Stimulated activated CD8-positive, alpha-beta memory T cell treated with anti-CD3 and anti-CD28 coated beads, Interleukin-12 subunit alpha, Interleukin-12 subunit beta, amount 100 ng/mL, for 24 hours (primary cell): ENCODE measurements around the gene PTPRH.
A peak's percentile ranks its signal among the peaks of the same experiment; 100 is the strongest.
"Not testable (repeated sequence)": the region's sequence is repeated elsewhere in the genome, so short reads cannot be mapped to it uniquely, and the experiment has no call there.

Experiments used
- DNase-seq: peaks from one replicate; pipeline ENCODE4 v3.0.0-alpha.2; 2020; ENCODE audit errors: extremely low read depth

Gene PTPRH

DNA sequence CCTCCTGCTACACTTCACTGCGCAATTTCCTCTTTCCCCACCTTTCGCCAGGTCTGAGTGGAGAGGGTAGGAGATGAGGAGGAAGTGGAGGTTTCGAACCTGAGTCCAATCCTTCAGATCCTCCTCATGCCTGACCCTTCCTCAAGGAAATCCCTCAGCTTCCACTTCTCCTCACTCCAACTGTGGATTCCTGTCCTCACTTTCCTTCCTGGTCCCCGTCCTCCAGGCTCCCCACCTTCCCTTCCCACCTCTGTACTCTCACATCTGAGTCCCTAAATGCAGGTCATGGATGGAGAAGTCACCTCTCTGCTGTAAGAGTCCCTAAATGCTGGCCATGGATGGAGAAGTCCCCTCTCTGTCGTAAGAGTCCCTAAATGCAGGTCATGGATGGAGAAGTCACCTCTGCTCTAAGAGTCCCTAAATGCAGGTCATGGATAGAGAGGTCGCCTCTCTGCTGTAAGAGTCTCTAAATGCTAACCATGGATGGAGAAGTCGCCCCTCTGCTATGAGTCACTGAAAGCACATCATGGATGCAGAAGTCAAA lies 16.2 kb upstream of the PTPRH start:
- DNase-seq: no peak

DNA sequence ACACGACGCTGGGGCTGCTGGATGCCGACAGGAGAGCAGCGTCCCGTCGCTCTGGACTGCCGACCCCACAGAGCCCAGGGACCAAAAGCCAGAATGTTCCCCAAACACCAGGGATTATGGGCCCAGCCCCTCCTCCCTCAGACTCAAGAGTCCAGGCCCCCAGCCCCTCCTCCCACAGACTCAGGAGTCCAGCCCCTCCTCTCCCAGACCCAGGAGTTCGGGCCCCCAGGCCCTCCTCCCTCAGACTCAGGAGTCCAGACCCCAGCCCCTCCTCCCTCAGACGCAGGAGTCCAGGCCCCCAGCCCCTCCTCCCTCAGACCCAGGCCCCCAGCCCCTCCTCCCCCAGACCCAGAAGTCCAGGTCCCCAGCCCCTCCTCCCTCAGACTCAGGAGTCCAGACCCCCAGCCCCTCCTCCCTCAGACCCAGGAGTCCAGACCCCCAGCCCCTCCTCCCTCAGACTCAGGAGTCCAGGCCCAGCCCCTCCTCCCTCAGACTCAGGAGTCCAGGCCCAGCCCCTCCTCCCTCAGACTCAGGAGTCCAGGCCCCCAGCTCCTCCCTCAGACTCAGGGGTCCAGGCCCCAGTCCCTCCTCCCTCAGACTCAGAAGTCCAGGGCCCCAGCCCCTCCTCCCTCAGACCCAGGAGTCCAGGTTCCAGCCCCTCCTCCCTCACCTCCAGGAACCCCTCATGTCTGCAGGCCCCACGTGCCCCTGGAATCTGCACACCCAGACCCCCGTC lies 15.5 kb upstream of the PTPRH start:
- DNase-seq: not testable (repeated sequence)

DNA sequence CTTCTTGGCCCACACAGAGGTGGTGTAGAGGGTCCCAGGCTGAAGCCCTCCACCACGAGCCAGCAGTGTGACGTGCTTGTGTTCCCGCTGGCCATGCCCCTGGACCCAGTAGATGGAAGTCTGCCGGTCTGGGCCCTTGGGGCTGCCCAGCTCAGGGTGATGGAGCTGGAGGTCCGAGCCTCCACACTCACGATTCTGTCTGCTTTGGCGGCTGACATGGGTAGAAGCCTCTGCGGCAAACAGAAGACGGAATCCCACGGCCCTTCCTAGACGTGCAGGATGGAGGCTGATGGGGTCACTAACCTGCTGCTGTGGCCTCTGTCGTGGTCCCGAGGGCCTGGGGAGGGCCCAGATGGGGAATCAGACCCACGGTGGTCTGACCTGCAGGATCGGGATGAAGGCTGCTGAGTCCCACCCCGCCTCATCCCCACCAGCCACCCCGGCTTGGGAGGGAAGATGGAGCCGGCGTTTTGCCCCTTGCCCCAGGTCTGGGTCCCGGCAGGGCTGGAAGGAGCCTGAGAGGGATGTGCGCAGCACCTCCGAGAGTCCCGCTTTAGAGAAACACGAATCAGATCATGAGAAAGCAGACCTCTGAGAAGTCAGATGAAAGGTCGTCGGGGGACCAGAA lies 14.9 kb upstream of the PTPRH start:
- no peak for DNase-seq

DNA sequence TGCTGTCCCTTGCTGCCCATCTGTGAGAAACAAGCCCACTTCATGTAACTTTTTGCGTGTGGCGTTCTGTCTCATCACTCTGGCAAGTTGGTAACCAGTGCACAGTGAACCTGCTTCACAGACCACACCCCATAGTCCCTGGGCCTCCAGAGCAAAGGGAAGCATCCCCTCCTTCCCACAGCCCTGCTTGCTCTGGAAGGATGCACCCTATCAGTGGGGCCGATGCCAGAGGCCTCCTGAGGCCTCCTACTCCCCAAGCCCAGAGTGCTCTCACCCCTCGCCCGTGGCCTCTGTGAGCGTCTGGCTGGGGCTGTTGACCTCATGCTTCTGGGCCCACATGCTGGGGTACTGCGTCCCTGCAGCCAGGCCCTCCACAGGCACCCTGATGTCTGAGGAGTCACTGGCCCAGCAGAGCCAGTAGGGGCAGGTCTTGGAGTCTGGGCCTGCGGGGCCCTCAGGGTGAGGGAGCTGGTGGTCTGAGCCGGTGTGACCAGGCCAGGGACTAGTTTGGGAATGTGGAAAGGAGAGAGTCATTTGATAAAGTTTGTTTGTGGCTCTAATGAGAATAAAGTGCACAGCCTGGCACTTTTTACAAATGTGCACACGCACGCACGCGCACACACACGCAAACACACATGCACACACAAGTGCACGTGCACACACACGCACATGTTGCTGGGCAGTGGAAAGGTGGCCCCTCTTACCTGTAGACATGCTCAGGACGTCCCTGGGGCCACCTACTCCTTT lies 14.2 kb upstream of the PTPRH start:
- no peak for DNase-seq

DNA sequence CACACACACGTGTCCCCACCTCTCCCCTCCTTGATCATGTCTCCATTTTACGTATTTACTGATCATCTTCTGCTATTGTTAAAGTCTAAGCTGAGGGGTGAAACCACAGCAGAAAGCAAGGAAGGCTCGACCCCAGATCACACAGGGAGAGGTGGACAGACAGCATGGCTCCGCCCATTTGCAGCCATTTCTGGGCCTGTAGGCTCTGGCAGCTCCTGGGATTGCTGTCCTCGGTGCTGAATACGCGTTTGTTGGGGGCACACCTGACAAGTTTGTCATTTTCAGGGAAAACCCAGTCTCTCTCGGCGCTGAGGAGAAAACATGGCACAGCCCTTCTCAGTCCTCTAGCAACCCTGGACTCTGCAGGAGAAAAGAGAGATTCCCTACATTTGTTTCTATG lies 11.2 kb upstream of the PTPRH start:
- DNase-seq: no peak

DNA sequence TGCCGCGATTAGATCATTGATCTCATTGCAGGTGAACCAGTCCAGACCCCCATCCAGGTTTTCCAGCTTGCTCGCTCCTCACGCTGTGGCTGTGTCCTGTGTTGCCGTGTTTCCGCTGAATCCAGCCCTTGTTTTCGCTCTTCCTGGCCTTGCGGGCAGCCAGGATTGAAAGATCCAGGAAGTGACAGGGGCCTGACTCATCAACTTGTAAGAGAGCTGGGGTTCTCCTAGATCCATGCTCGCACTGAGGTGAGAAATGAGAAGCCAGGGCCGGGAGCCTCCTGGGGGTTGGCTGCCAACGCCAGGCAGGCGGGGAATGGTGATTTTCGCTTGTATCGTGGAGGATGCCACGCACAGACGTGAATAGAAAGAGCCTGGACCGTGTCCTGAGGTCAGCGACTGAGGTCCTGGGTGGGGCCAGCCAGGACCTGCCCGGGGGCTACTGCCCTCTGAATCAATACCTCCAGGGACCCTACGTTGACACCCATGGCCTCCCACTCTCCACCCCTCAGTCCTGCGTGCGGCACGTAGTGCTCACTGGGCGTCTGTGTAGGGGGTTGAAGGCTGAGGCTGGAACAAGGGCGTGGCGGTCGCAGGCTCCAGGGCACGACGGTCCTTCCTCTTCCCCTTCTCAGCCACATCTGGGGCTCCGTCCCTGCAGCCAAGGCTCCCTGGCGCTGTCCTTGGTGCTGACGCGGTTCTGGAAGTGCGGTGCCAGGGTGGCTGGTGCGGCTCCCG lies 7.3 kb upstream of the PTPRH start:
- peak; percentile 20 for DNase-seq

DNA sequence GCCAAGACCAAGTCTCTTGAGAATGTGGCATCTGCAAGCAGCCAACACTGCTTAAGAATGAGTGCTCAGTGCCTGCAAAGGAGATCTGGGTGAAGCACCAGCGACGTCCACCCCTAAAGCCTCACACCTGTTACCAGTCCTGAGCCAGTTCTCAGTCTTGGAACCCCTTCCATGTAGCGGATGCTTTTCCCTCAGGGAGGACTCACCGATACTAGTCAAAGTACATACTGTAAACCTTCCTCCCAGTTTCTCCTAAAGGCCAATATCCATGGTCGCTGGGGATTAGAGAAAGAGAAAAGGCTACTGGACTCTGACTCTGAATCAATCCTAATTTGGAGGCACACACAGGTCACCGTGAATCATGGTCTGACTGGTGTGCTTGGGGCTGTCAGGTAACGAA lies 4.2 kb upstream of the PTPRH start:
- DNase-seq: no peak

DNA sequence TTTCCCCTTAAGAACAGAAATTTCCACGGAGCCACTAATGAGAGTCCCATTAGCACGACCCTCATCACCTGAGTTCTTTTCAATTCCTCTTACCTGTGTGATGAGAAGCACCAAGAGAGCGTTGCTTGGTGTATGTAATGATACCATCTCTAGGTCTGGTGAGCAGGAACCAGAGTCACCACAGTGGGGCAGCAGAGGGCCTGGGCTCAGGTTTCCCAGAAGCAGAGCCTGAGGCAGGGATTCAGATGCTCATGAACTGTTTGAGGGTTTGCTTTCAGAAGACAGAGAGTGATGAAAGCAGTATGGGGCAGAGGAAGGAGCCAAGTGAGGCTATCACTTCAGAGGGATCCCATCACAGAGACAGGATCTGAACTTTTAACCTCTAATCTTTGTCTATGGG lies 3.1 kb upstream of the PTPRH start:
- DNase-seq: no peak

DNA sequence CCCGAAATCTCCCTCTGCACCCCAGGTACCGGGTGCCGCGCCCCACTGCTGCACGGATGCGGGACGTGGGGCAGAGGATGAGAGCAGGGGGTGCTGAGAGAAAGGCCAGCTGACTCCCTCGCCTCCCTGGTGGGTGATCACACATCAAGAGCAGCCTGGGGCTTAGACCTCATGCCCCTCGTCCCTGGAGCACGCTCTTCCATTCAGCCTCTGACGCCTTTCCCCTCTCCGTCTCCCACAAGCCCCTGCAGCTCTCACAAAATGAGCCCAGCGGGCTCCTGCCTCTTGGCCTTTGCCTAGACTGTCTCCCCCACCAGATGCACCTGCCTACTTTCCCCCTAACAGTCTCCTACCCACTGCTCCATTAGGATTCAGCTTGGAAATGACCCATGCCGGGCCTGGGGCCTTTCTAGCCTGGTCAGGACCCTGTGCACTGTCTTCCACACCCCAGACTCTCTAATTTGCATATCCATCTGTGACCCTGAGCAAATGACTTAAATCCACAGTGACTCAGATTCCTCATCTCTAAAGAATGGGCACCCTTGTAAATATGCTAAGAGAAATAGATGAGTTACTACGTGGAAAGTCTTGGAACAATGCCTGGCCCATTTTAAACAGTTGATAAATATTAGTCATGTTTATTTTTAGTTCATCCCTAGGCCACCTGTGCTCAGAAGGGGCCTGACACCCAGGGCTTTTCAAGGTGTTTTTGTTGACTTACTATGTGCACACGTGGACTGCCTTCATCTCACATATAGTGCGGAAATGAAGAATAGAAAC lies 582 bp upstream of the PTPRH start:
- no peak for DNase-seq

DNA sequence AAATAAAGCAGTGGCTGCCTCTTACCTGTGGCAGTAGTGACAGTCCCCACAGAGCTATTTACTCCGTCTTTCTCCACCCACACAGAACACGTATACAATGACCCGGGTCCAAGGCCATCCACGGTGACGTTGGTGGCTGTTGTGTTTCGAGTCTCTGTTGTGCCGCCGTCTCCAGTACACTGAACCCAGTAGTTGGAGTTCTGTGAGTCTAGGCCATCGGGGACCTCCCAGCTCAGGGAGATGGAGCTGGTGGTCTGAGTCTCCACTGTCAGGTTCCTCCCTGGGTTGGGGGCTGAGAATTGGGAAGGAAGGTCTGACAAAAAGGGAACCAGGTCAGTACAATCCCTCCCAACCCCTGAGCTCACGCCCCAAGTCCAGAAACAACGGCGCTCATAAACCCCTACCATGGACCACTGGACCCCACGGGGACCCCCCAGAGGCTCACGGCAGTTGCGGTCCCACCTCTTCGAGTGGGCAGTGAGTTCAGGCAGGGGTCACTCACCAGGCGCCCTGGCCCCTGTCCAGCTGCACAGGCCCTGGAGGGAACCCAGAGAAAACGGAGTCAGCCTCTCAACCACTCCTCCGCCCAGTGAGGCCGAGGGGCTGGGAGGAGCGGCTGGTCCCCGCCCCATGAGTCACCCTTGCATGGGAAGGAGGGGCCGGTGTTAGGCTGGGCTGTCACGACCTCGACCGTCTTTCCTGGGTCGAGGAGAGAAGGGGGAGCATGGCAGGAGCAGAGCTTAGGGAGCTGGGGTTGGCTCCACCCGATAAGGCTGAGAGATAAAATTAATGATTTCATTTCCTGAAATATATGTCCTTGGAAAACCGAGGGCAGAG lies 2.4 kb downstream of the PTPRH start:
- no peak for DNase-seq

DNA sequence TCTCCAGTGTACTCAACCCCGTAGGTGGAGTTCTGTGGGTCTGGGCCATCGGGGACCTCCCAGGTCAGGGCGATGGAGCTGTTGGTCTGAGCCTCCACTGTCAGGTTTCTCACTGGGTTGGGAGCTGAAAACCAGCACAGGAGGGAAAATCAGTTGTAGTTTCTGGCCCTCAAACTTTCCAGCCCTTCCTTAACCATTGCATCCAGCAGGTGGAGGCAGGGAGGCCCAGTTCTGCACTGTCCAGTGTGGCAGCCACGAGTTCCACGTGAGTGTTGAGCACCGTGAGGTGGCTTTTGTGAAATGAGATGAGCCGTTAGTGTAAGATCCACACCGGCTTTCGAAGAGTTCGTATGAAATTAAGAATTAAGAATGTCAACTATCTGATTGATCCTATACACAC lies 7.1 kb downstream of the PTPRH start:
- DNase-seq: not testable (repeated sequence)

DNA sequence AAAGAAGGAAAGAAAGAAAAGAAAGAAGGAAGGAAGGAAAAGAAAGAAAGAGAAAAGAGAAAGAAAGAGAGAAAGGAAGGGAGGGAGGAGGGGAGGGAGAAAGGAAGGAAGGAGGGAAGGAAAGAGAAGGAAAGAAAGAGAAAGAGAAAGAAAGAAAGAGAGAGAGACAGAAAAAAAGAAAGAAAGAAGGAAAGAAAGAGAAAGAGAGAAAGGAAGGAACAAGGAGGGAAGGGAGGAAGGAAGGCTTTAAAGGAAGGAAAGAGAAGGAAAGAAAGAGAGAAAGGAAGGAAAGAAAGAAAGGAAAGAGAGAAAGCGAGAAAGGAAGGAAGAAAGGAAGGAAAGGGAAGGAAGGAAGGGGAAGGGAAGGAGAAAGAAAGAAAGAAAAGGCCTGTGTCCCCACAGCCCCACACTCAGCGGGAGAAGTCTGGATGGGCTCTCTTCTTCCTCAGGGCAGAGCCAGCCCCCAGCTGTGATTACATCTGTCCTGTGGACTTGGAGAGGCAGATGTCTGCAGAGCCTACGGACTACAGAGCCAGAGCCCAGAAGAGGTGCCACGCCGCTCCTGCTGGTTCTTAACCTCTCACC lies 9.6 kb downstream of the PTPRH start:
- no peak for DNase-seq

DNA sequence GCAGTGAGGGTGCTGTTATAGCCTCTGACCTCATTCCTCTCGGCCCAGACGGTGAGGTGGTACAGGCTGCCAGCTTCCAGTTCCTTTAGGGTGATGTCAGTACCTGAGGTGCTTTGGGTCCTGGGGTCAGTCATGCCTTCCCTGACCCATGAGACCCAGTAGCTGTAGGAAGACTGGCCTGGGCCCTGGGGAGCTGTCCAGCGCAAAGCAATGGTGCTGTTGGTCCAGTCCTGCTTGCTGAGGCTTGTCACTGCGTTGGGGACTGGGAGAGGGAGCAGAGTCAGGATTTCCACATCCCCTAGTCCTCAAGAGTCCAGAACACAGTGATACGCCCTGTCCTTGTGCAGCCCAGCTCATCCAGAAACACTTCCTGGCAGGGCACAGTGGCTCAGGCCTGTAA lies 10.7 kb downstream of the PTPRH start:
- no peak for DNase-seq

DNA sequence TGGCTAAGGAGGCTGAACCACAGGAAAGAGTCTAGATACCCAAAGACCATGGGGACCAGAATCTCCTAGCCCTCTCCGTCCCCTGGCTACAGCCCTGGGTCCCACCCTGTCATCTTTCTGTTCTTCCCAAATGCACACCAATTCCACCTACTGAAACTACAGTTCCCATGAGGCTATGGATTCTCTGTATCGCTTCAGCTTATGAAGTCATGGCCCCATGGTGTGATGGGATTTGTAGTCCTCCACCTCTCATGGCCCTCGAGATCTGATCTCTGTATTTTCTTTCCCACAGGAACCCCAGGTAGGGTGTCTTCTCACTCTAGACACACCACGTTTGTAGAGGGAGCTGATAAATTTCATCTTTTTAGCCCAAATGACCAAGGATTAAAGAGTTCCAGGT lies 11.8 kb downstream of the PTPRH start:
- DNase-seq: no peak

DNA sequence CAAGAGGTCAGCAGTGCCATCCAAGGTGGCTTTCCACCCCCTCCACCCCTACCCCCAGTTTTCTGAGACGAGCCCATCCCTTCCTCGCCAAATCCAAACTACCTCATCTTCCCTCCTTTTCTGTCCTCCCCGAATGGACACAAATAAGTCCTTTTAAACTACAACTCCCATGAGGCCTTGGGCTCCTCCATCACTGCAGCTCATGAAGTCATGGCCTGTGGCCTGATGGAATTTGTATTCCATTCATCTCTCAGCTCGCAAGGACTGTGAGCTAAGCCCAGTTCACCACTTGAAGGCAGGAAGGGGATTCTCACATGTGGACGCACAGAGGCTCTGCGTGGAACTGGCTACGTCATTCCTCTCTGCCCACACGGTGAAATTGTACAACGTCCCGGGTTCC lies 12.5 kb downstream of the PTPRH start:
- no peak for DNase-seq

DNA sequence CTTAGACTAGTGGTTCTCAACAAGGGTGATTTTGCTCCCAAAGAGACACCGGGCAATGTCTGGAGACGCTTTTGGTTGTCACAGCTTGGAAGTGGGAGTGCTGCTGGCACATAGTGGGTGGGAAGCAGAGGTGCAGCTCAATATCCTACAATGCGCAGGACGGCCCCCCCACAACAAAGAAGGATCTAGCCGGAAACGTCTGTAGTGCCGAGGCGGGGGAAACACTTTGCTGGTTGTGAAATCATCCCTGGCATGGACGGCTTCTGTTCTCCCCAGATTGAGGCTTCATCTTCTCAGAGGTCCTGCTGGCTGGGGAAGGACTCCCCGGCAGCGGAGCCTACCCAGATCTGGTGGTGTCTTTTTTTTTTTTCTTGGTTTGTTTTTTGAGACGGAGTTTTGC lies 15.8 kb downstream of the PTPRH start:
- DNase-seq: no peak

DNA sequence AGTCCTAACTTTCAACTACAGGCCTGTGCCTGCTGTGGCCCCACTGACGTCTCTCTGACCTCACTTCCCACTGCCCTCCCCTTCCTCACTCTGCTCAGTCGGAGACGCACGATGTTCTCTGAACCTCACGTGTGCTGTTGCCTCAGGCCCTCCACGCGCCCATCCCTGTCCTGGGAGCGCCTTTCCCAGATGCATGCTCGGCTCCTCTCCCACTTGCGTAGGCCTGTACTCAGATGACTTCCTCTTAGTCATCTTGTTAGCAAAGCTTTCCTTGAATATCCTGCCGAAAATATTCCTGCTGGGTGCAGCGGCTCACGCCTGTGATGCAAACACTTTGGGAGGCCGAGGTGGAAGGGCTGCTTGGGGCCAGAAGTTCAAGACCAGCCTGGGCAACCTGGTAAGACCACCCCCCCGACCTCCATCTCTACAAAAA lies 19.9 kb downstream of the PTPRH start:
- no peak for DNase-seq

DNA sequence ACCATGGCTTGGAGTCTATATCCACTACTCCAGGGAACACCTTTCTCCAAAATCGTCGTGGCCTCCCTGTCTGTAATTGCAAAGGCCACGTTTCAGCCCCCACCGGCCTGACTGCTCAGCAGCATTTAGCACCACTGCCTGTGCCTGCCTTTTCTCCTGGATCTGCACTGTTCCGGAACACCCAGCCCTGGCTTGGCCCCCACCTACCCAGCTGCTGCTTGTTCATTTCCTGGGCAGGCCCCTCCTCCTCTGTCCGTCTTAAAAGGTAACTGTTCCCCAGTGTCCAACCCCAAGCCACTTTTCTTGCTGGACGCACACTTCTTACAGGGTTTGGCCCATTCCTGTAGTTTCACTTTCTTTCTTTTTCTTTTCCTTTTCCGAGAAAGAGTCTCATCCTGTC lies 20.7 kb downstream of the PTPRH start:
- DNase-seq: no peak

DNA sequence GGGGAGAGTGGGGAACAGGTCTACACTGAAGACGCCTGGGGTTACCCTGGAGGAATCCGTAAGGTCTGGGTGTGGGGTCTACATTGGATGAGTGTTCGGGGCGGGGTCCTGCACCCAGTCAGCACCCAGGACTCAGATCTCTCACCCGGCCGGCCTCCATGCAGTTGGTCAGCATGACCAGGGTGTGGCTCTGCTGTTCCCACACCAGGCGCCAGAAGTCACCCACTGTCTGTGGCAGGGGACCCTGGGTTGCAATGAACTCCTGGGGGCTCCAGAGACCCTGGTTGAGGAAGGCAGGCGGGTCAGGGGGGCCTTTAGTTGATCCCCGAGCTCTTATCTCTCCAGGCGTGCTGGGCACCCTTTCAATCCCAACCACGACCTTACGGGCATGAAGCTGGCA lies 23.2 kb downstream of the PTPRH start:
- no peak for DNase-seq

DNA sequence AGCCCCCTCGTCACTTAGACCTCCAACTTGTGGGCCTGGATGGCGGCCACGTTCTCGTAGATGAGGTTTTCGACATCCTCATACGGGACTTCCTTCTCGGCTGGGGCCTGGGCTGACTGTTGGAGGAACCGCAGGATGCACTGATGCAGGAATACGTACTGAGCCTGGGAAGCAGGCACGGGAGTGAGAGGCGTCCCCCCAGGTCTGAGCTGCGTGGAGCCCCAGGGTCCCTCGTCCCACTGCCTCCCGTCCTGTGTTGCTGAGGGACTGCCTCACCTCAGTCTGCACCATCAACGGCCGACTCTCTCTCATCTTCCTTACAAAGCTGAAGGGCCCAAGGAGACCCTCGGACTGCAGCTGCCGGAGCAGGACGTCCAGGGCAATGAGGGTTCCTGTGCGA lies 27.6 kb downstream of the PTPRH start:
- DNase-seq: no peak
